ENCODE results near the gene SUGCT.

DNA sequence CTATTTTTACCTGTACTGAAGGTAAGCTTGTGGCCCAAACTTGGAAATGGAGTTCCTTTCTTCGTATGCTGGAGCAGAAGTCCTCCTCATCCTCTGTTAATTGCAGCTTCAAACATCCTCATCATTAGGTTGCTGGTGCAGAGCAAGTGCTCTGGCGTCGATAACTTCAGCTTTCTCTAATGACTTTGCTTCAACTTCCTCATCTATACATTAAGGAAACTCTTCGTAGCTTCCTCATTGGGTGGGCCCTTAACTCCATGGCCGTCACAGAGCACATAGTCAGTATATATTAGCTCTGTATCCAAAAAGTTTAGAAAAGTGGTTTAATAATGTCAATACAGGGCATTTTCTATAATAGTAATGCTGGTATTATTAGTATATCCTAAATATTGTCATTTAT is 447.7 kb downstream of the SUGCT start:
- TF ChIP-seq RAD21 (IDR thresholded peaks at IDR 0.05; ENCODE audit: low read depth) (no peak), USF1 (IDR thresholded peaks at IDR 0.05) (no peak), TEAD4 (IDR thresholded peaks at IDR 0.05) (no peak), TAF1 (IDR thresholded peaks at IDR 0.05; ENCODE audit: low read depth) (no peak), CREB1 (IDR thresholded peaks at IDR 0.05; ENCODE audit: low read depth) (no peak), MAX (IDR thresholded peaks at IDR 0.05) (no peak), EP300 (IDR thresholded peaks at IDR 0.05; ENCODE audit: borderline replicate concordance) (no peak), EGR1 (IDR thresholded peaks at IDR 0.05) (no peak), ZBTB7A (IDR thresholded peaks at IDR 0.05; ENCODE audit: low read depth) (no peak), REST (IDR thresholded peaks at IDR 0.05; ENCODE audit: low read depth) (no peak), NFIC (IDR thresholded peaks at IDR 0.05) (no peak)

All from Ishikawa (cell line).